HG03469 (cell line): ENCODE data around the gene OR5B21.

Source experiments
- ATAC-seq: cut with Tn5 transposase; IDR thresholded peaks from one replicate; pipeline ENCODE4 v1.9.1; 2021; ENCODE audit warnings: mild to moderate bottlenecking, moderate library complexity, moderate number of reproducible peaks; ENCODE audit not compliant: unreplicated experiment

The OR5B21 gene

DNA sequence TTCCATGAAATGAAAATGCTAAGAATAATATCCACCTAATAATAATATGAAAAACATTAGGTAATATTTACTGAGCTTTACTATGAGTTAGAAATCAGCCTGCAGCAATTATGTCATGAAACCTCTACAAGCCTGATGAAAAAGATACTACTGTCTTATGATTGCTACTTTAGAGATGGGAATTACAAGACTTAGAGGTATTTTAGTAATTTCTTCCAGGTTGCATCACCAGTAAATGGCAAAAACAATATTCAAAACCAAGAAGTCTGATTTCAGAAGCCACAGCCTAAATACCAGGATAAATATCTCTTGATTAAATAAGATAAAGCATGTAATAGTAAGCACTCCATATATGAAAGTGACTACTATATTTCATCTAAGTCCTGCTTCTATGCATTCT, 13.8 kb downstream of the OR5B21 start:
- no peak for ATAC-seq

GRCh38 chr11:58493676-58494075, 14.2 kb downstream of the OR5B21 start:
- ATAC-seq, result no peak

DNA sequence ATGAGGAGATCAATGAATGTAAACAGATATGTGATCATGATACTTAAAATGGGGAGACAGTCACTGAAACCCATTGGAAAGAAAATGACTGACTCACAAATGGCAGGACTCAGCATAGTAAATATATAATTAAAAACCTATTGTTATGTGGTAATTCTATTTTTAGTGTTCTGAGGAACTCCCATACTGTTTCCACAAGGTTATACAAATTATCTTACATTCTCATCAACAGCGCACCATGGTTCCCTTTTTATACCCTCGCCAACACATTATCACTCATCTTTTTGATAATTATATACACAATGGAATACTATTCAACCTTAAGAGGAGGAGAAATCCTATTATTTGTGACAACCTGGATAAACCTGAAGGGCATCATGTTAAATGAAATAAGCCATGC, 17.1 kb downstream of the OR5B21 start:
- ATAC-seq, result no peak

GRCh38 chr11:58487170-58487569, 20.7 kb downstream of the OR5B21 start:
- ATAC-seq, result no peak

DNA sequence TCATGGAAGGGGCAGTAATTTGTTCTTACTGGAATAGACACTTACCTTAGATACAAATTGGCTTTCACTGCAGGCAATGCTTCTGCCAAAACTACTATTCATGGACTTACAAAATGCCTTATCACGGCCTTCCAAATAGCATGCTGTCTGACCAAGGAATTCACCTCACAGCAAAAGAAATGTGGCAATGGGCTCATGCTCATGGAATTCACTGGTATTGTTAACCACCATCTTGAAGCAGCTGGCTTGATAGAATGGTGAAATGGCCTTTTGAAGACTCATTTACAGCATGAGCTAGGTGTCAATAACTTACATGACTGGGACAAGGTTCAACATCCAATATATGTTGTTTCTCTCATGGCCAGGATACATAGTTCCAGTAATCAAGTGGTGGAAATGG, 21.9 kb downstream of the OR5B21 start:
- no peak for ATAC-seq

- no peak for ATAC-seq
Measured at GRCh38 chr11:58471892-58472291, 36.0 kb downstream of the OR5B21 start.

- ATAC-seq, result no peak
Measured at GRCh38 chr11:58466293-58466692, 41.6 kb downstream of the OR5B21 start.

GRCh38 chr11:58465690-58466089, 42.2 kb downstream of the OR5B21 start:
- no peak for ATAC-seq
